GM12892 (cell line): Measurements from ENCODE around the gene TMEM45A.
A peak's percentile ranks its signal among the peaks of the same experiment; 100 is the strongest.
"Not testable (repeated sequence)": the region's sequence is repeated elsewhere in the genome, so short reads cannot be mapped to it uniquely, and the experiment has no call there.

Experiments
- DNase-seq: peaks from one replicate; pipeline ENCODE4 v3.0.0; 2011; ENCODE audit not compliant: insufficient read length
- FAIRE-seq: peaks from 2 replicates; lab custom pipeline; 2011; peaks lifted over from hg19 to GRCh38; lab: Jason Lieb, UNC
- POLR2A ChIP-seq: IDR thresholded peaks from 2 replicates; pipeline ENCODE4 v1.6.1; 2011; ENCODE audit warnings: low read depth, low read length, control low read depth
- POLR2AphosphoS5 ChIP-seq: IDR thresholded peaks from 2 replicates; pipeline ENCODE4 v1.6.1; 2011; ENCODE audit warnings: low read depth, low read length, control low read depth
- TAF1 ChIP-seq: IDR thresholded peaks from 2 replicates; pipeline ENCODE4 v1.6.1; 2011; ENCODE audit warnings: low read depth, mild to moderate bottlenecking, control low read depth, low read length, borderline replicate concordance

Gene TMEM45A

DNA sequence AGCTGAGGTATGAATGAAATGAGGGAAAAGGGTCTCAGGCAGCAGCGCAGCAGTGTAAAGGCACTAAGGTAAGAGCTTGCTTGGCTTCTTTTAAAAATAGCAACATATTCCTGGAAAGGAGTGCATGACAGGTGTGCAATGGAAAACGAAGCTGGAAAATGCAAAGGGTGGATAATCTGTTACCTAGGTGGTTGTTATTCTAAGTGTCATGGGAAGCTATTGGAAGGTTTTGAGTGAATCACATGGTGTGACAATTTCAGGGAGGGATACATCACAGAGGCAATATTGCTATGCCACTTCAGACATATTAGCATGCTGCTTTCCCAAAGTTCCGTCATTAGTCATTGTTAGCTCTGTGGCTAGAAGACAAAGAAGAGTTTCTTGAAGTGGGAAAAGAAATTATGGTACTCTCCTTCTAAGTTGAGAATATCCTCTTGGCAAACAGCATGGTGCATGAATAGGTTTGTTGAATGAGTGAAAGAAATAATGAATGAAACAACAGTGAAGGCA, 28.7 kb upstream of the TMEM45A start:
- TF ChIP-seq TAF1, result no peak
- TF ChIP-seq POLR2AphosphoS5, result no peak
- no peak for TF ChIP-seq POLR2A
- no peak for DNase-seq
- FAIRE-seq, result no peak

- FAIRE-seq (peak; percentile 27), DNase-seq (no peak)
- TF ChIP-seq POLR2A, result no peak
- TF ChIP-seq POLR2AphosphoS5, result no peak
- no peak for TF ChIP-seq TAF1
Measured at GRCh38 chr3:100465892-100466777, 26.3 kb upstream of the TMEM45A start.

GRCh38 chr3:100467133-100467532, 25.3 kb upstream of the TMEM45A start:
- TF ChIP-seq POLR2AphosphoS5 (no peak), TAF1 (no peak), POLR2A (no peak)
- no peak for DNase-seq
- FAIRE-seq, result no peak

DNA sequence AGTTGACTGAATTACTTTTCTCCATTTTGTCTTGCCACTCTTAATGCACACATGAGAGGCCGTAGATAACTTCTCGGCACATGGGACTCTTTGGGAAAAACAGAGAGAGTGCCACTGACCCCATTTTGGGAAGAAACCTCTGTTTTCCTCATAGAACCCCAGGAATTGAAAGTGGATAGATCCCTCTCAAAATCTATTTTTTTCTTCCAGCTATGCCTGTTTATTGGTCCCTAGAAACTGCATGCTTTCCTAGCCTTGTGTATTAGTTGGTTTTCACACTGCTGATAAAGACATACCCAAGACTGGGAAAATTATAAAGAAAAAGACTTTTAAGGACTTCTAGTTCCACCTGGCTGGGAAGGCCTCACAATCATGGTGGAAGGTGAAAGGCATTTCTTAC, 23.7 kb upstream of the TMEM45A start:
- TF ChIP-seq POLR2AphosphoS5 (no peak), TAF1 (no peak), POLR2A (no peak)

DNA sequence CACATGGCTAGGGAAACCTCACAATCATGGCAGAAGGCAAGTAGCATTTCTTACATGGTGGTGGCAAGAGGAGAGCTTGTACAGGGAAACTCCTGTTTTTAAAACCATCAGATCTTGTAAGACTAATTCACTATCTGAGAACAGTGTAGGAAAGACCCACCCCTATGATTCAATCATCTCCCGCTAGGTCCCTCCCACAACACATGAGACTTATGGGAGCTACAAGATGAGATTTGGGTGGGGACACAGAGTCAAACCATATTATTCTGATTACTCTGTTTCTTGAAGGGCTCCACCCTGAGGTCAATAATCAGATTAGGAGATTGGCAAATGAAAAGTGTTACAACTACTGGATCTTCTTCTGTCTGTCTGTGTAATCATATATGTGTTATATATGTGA, 21.5 kb upstream of the TMEM45A start:
- DNase-seq, result no peak
- TF ChIP-seq POLR2A (no peak), POLR2AphosphoS5 (no peak), TAF1 (no peak)
- FAIRE-seq, result no peak

More for the DNA sequence above, 23.7 kb upstream of the TMEM45A start:
- no peak for FAIRE-seq
- DNase-seq, result no peak

GRCh38 chr3:100471444-100471843, 21.0 kb upstream of the TMEM45A start:
- DNase-seq, result no peak
- FAIRE-seq, result no peak
- TF ChIP-seq TAF1 (no peak), POLR2A (no peak), POLR2AphosphoS5 (no peak)

GRCh38 chr3:100477851-100478360, 14.5 kb upstream of the TMEM45A start:
- not testable (repeated sequence) for DNase-seq, FAIRE-seq

DNA sequence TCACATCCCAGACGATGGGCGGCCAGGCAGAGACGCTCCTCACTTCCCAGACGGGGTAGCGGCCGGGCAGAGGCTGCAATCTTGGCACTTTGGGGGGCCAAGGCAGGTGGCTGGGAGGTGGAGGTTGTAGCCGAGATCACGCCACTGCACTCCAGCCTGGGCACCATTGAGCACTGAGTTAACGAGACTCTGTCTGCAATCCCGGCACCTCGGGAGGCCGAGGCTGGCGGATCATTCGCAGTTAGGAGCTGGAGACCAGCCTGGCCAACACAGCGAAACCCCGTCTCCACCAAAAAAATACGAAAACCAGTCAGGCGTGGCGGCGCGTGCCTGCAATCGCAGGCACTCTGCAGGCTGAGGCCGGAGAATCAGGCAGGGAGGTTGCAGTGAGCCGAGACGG, 13.9 kb upstream of the TMEM45A start:
- FAIRE-seq, DNase-seq: not testable (repeated sequence)

DNA sequence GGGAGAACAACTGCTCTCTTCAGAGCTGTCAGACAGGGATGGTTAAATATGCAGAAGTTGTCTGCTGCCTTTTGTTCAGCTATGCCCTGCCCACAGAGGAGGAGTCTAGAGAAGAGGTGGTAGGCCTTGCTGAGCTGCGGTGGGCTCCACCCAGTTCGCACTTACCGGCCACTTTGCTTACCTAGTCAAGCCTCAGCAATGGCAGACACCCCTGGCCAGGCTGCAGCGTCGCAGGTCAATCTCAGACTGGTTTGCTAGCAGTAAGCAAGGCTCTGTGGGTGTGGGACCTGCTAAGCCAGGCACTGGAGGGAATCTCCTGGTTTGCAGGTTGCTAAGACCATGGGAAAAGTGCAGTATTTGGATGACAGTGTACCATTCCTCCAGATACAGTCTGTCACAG, 12.3 kb upstream of the TMEM45A start:
- FAIRE-seq (no peak), DNase-seq (no peak)
- TF ChIP-seq POLR2A, result no peak
- TF ChIP-seq TAF1, result no peak
- no peak for TF ChIP-seq POLR2AphosphoS5

GRCh38 chr3:100482176-100482575, 10.2 kb upstream of the TMEM45A start:
- FAIRE-seq (no peak), DNase-seq (no peak)
- TF ChIP-seq POLR2A (no peak), POLR2AphosphoS5 (no peak), TAF1 (no peak)

DNA sequence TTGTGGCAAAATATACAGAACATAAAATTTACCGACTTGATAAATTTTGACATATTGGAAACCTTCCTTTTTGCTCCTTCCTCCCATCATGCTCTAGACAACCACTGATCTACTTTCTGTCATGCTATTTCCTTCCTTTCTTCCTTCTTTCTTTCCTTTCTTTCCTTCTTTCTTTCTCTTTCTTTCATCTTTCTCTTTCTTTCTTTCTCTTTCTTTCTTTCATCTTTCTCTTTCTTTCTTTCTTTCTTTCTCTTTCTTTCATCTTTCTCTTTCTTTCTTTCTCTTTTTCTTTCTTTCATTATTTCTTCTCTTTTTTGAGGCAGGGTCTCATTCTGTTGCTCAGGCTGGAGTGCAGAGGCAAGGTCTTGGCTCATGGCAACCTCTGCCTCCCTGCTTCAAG, 8.9 kb upstream of the TMEM45A start:
- DNase-seq (no peak), FAIRE-seq (no peak)
- no peak for TF ChIP-seq POLR2A
- TF ChIP-seq POLR2AphosphoS5, result no peak
- TF ChIP-seq TAF1, result no peak

DNA sequence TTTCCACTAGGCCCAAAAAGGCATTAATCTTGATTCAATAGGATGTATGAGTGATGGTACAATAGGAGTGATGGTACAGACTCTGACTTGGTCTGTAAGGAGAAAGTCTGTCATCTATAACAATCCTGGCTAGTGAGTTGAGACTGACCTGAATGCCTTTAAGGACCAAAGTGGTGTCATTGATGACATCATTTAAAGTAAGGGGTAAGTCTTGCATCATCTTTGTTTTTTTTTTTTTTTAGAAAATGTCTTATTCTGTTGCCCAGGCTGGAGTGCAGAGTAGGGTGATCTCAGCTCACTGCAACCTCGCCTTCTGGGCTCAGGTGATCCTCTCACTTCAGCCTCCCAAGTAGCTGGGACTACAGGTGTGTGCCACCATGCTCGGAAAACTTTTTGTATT, 5.6 kb upstream of the TMEM45A start:
- TF ChIP-seq POLR2AphosphoS5 (no peak), POLR2A (no peak), TAF1 (no peak)
- FAIRE-seq, result no peak
- no peak for DNase-seq

- DNase-seq (no peak), FAIRE-seq (no peak)
- TF ChIP-seq POLR2A, result no peak
- TF ChIP-seq TAF1, result no peak
- TF ChIP-seq POLR2AphosphoS5, result no peak
Measured at GRCh38 chr3:100489118-100489517, 3.3 kb upstream of the TMEM45A start.
